CD4-positive, alpha-beta T cell treated with Interleukin-4 for 4 hours (primary cell): ENCODE results near the gene HEG1.
"Not testable (repeated sequence)": the region's sequence is repeated elsewhere in the genome, so short reads cannot be mapped to it uniquely, and the experiment has no call there.

ENCODE experiments used
- DNase-seq: peaks from one replicate; pipeline ENCODE4 v3.0.0-alpha.2; 2020

HEG1 gene

GRCh38 chr3:125055913-125056745 lies at the start of gene HEG1:
Gene HEG1, minus strand, starts transcription at chr3:125055997. Its CDS starts 107 bp downstream, at chr3:125055890.
- DNase-seq, result peak; percentile 68

DNA sequence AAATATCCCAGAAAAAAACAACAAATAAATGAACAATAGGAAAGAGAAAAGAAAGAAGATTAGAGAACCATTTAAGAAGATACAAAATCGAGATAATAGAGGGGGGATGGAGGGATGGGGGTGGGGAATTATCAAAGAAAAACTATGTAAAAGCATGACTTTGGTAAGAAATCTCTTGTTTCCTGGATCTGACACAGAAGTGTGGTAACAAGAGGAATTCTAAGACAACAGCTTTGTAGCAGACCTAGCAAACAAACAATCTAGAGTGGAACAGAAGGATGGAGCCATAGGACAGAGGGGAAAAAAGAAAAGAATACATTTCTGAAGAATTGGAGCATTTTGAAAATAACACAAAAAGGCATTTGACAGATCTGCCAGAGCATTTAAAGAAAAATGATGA lies 49.3 kb upstream of the HEG1 start:
- no peak for DNase-seq

DNA sequence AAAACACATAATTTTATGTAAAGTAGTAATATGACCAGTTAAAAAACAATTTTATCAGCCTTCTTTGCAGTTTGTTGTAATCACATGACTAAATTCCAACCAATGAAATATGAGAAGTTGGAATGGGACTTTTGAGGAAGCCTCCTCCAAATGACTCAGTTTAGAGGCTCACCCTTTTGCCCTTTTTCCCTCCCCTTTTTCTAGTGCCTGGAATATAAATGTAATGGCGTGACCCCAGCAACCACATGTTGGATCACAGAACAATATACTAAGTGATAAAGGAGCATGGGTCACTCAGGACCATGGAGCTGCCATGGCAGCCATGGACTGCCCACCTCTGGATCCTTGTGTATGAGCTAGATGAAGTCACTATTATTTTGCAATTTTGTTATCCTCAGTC lies 48.8 kb upstream of the HEG1 start:
- DNase-seq, result no peak

DNA sequence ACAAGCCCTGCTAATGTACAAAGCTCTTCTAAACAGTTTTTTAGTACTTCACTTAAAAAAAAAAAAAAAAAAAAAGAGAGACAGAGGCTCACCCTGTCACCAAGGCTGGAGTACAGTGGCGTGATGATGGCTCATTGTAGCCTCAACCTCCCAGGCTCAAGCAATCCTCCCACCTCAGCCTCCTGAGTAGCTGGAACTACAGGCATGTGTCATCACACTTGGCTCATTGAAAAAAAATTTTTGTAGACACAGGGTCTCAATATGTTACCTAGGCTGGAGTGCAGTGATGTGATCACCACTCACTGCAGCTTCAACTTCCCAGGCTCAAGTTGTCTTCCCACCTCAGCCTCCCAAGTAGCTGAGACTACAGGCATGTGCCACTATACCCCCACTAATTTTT lies 47.6 kb upstream of the HEG1 start:
- DNase-seq, result no peak

DNA sequence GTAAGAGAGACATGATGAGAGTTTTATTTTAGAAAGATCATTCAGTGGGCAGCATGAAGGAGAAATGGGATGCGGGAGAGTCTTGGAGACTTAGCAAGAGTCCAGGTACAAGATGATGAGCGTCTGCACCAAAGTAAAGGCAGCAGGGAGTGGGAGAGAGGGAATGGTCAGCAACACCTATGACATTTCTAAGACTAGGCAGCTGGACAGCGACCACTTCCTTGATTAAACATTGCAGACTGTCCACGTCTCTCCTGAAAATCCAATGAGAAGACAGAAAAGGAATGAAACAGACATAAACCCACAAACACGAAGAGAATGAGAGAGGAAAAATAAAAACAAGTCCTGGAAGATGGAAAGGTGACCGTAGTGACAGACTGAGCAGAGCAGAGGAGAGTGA lies 46.7 kb upstream of the HEG1 start:
- no peak for DNase-seq

GRCh38 chr3:125098611-125099291 lies 43.0 kb upstream of the HEG1 start:
- no peak for DNase-seq

DNA sequence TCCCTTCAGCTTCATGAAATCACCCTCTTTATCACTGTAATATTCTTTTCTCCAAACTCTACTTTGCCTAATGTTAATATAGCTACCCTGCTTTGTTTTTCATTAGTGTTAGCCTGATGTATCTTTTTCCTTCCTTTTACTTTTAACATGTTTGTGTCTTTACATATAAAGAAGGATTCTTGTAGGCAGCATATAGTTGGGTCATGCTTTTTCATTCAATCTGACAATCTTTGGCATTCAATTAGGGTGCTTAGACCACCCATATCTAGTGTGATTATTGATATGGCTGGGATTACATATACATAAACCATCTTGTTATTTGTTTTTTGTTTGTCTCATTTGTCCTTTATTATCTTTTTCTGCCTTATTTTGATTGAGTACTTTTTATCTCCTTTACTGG lies 34.9 kb upstream of the HEG1 start:
- DNase-seq, result no peak

GRCh38 chr3:125087768-125088391 lies 32.1 kb upstream of the HEG1 start:
- DNase-seq, result no peak

GRCh38 chr3:125085166-125085565 lies 29.4 kb upstream of the HEG1 start:
- no peak for DNase-seq

DNA sequence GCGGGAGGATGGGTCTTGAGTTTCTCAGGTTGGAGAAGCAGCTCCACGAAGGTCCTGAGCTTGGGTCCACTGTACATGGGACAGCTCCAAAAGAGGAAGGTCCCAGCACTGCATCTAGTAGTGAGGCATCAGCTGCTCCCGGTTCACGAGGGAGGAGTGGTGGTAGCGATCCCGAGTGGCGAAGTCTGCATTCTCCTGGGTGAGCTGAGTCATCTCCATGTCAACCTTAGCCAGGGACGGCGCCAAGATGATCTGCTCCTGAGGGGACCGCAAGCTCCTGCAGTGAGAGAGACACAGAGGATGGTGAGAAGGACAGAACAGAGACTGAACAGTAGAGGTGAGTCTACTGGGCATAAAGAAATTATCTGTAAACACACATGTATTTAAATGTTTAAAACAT lies 28.0 kb upstream of the HEG1 start:
- DNase-seq, result no peak

GRCh38 chr3:125082339-125082738 lies 26.5 kb upstream of the HEG1 start:
- not testable (repeated sequence) for DNase-seq

- DNase-seq, result no peak
These were observed 24.3 kb upstream of the HEG1 start for GRCh38 chr3:125080077-125080476.

DNA sequence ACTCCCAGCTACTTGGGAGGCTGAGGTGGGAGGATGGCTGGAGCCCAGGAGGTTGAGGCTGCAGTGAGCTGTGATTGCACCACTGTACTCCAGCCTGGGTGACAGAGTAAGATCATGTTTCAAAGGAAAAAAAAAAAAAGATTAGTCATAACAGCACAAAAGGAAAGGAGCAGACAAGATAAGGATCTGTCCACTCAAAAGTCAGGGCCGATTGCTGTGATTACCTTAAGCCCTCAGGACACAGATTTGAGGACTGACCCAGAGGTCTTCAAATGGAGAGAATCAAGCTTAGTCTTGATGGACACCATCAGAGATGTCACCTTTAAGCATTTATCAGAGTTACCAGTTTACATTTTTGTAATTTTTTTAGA lies 23.9 kb upstream of the HEG1 start:
- no peak for DNase-seq

DNA sequence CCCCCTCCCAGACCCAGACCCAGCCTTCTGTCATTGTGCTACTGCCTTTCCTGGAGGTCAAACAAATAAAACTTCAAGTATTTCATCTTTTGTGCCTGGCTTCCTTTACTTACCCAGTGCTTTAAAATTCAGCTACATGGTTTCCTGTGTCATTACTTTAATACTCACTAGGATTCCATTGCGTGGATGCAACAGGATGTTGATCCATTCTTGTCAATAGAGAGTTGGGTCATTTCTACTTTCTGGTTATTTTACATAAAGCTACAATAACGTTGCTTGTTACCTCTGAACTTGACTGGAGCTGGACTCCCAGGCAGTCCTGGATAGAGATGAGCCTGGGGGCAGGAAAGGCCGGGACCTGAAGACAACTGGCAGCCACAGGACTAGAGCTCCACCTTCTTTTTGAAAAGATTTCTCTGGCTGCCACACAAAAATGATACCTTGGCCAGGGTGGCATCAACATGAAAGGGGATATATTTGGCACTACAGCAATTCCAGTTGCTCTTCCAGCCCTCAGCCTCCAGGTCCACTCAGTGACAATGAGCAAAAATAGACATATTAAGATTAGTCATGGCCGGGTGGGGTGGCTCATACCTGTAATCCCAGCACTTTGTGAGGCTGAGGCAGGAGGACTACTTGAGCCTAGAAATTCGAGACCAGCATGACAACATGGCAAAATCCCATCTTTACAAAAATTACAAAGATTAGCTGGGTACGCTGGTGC lies 23.3 kb upstream of the HEG1 start:
- no peak for DNase-seq

GRCh38 chr3:125077864-125078263 lies 22.1 kb upstream of the HEG1 start:
- DNase-seq, result no peak

GRCh38 chr3:125076464-125076863 lies 20.7 kb upstream of the HEG1 start:
- DNase-seq, result no peak

DNA sequence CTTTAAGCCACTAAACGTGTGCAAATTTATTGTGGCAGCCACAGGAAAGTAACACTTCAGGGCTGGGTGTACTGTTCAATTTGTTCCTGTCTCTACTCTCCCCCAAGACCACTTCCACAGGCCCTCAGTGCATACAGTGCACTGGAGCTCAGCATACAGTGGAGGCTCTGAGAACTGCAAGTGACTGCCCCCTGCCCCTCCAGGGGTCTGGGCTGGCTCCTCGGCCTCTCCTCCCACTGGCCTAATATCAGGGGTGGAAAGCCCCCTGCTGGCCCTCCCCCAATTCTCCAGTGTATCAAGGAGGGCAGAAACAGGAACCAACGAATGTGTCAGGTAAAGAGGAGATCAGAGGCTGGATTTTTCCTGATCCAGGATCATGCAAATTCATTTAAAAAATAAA lies 19.9 kb upstream of the HEG1 start:
- no peak for DNase-seq

- DNase-seq, result no peak
These were observed 17.7 kb upstream of the HEG1 start for GRCh38 chr3:125073390-125073905.

DNA sequence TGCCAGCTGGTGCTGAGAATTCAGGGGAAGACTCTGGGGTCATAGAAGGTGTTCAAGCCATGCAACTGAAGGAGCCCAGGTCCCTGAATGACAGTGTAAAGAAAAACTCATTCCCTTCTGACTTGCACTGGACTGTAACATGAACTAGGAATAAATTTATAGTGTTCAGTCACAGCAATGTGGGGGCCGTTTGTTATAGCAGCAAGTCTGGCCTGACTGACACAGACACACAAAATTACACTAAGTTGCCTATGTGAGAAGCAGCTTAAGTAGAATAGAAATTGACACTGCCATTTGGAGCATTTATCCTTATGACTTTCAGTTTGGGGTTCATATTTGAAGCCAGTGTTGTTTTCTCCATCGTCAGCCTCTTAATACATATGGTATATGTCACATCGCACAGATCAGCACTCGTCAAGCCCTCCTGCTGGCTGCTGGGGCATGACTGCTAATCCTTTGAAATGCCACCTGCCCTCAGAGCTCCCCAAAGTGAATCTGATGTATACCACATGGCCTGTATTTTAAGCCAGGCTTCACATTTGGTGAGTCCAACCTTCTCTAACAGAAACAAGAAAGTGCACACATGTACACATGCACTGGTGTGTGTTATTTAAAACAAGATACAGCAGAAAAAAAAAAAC lies 17.1 kb upstream of the HEG1 start:
- DNase-seq, result no peak

- no peak for DNase-seq
These were observed 16.5 kb upstream of the HEG1 start for GRCh38 chr3:125072301-125072700.

DNA sequence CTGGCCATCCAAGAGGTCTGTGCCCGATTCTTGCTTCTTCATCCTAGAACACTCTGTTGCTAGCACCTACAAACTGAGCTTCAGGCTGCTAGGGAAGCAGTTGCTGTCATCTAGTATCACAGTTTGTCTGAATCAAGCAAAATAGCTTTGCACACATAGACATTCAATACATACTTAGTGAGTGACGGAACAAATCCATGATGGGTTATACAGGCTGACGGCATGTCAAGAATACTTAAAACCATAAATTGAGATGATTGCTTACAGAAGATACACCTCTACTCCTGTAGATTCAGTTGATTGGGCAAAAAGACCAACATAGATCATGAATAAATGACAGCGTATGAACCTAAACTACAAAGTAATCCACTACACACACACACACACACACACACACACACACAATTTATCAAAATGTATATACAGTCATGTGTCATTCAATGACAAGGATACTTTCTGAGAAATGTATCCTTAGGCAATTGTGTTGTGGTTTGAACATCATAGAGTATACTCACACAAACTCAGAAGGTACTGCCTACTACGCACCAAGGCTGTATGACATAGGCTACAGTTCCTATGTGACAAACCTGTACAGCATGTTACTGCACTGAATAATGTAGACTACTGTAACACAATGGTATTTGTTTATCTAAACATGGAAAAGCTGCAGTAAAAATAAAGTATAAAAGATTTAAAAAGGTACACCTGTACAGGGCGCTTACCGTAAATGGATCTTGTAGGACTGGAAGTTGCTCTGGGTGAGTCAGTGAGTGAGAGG lies 14.4 kb upstream of the HEG1 start:
- DNase-seq, result no peak

DNA sequence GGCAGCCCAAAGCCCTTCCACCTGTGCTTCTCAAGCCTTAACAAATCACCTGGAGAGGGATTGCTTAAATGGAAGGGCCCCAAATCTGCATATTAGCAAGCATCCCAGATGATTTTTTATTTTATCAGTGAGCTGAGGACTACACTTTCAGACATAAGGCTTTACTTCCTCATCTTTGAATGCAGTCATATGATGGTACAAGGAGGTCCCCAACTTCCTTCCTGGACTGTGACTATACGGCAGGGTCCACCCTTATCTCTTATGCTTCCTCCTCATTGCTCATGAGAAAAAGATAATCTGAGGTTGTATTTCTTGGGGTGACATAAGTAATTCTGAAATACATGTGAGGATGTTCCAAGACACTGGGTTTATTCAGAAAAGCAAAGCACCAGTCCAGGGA lies 13.7 kb upstream of the HEG1 start:
- no peak for DNase-seq
